Anterior cingulate cortex (tissue), 58 donors: ENCODE measurements around the gene CCDC85C.

Experiments
- DNase-seq, 58 donors: peaks; one replicate each; lab custom pipeline; 2025; lab: John Stamatoyannopoulos, UW

The CCDC85C gene

GRCh38 chr14:99507860-99508640 is 96.0 kb downstream of the CCDC85C start:
- no peak for DNase-seq

GRCh38 chr14:99506276-99506675 is 97.7 kb downstream of the CCDC85C start:
- DNase-seq, result no peak

GRCh38 chr14:99505089-99505488 is 98.9 kb downstream of the CCDC85C start:
- no peak for DNase-seq

- no peak for DNase-seq
Measured at GRCh38 chr14:99503848-99504453, 100.1 kb downstream of the CCDC85C start.

GRCh38 chr14:99502989-99503421 is 101.0 kb downstream of the CCDC85C start:
- no peak for DNase-seq

GRCh38 chr14:99497894-99498293 is 106.1 kb downstream of the CCDC85C start:
- DNase-seq, result no peak

- no peak for DNase-seq
Measured at GRCh38 chr14:99497341-99497740, 106.7 kb downstream of the CCDC85C start.

- DNase-seq, result no peak
Measured at GRCh38 chr14:99484106-99484505, 119.9 kb downstream of the CCDC85C start.

GRCh38 chr14:99481745-99482099 is 122.3 kb downstream of the CCDC85C start:
- peak in 1 of 58 donors; percentile 65 for DNase-seq

- peak; percentile 91 to 100 (median 100) for DNase-seq
Measured at GRCh38 chr14:99480917-99481744, 122.9 kb downstream of the CCDC85C start, which contains the start of gene CCNK. Gene CCNK (plus strand): TSS chr14:99481409. CDS start chr14:99492678, 11,269 bp downstream.

GRCh38 chr14:99479906-99480869 is 123.8 kb downstream of the CCDC85C start, which contains the start of gene SETD3:
Gene SETD3 (minus strand): TSS chr14:99480859. CDS start chr14:99465805, 15,054 bp downstream.
- peak in 42 of 58 donors; percentile 12 to 66 (median 40) for DNase-seq

GRCh38 chr14:99479160-99479905 is 124.7 kb downstream of the CCDC85C start:
- no peak for DNase-seq

- DNase-seq, result no peak
Measured at GRCh38 chr14:99478128-99478527, 125.9 kb downstream of the CCDC85C start.

- no peak for DNase-seq
Measured at GRCh38 chr14:99476864-99477263, 127.1 kb downstream of the CCDC85C start.

- no peak for DNase-seq
Measured at GRCh38 chr14:99475660-99476059, 128.3 kb downstream of the CCDC85C start.

GRCh38 chr14:99475179-99475578 is 128.8 kb downstream of the CCDC85C start:
- DNase-seq, result no peak

GRCh38 chr14:99473458-99473857 is 130.5 kb downstream of the CCDC85C start:
- no peak for DNase-seq

GRCh38 chr14:99472937-99473336 is 131.1 kb downstream of the CCDC85C start:
- DNase-seq, result no peak

- DNase-seq, result no peak
Measured at GRCh38 chr14:99471731-99472130, 132.3 kb downstream of the CCDC85C start.
